SK-N-SH treated with all-trans-retinoic acid at 6 μM for 48 hours (cell line): ENCODE measurements around the gene GRIK2.

Experiments
- ATAC-seq: fragments of 200-7000 bp; cut with Tn5 transposase; 3 replicates; pipeline ENCODE4 v1.9.1; 2020; ENCODE audit warnings: mild to moderate bottlenecking, moderate library complexity
- ARNTL ChIP-seq: fragments of 450-650 bp; formaldehyde crosslinking; IDR thresholded peaks from 2 replicates; pipeline ENCODE4 v1.5.0; 2020; ENCODE audit warnings: low read depth, mild to moderate bottlenecking, moderate library complexity, borderline replicate concordance
- BACH2 ChIP-seq: fragments of 250-450 bp; sonication (Bioruptor Pico); IDR thresholded peaks from 2 replicates; pipeline ENCODE4 v1.9.0; 2021; ENCODE audit warnings: mild to moderate bottlenecking, borderline replicate concordance
- CREB5 ChIP-seq: fragments of 250-450 bp; sonication (Bioruptor Pico); IDR thresholded peaks from 2 replicates; pipeline ENCODE4 v1.5.1; 2020; ENCODE audit warnings: low read depth, mild to moderate bottlenecking, moderate library complexity
- CSDC2 ChIP-seq: fragments of 250-450 bp; sonication (Bioruptor Pico); IDR thresholded peaks from 2 replicates; pipeline ENCODE4 v1.5.0; 2020; ENCODE audit warnings: mild to moderate bottlenecking, moderate library complexity
- CSRNP3 ChIP-seq: fragments of 250-450 bp; sonication (Bioruptor Pico); IDR thresholded peaks from 2 replicates; pipeline ENCODE4 v1.5.1; 2021; ENCODE audit warnings: mild to moderate bottlenecking, moderate library complexity
- ESRRG ChIP-seq: fragments of 250-450 bp; sonication (Bioruptor Pico); IDR thresholded peaks from 2 replicates; pipeline ENCODE4 v1.6.1; 2021; ENCODE audit warnings: mild to moderate bottlenecking
- GLIS3 ChIP-seq: fragments of 250-450 bp; sonication (Bioruptor Pico); IDR thresholded peaks from 2 replicates; pipeline ENCODE4 v1.5.0; 2020; ENCODE audit warnings: mild to moderate bottlenecking, moderate library complexity
- ISL1 ChIP-seq: fragments of 250-450 bp; sonication (Bioruptor Pico); IDR thresholded peaks from 2 replicates; pipeline ENCODE4 v2.1.2; 2022; ENCODE audit warnings: mild to moderate bottlenecking, moderate library complexity
- OSR1 ChIP-seq: fragments of 250-450 bp; sonication (Bioruptor Pico); IDR thresholded peaks from 2 replicates; pipeline ENCODE4 v1.8.0; 2022; ENCODE audit warnings: moderate library complexity, mild to moderate bottlenecking, inconsistent platforms
- PATZ1 ChIP-seq: fragments of 250-450 bp; sonication (Bioruptor Pico); IDR thresholded peaks from 2 replicates; pipeline ENCODE4 v1.8.0; 2020; ENCODE audit warnings: mild to moderate bottlenecking, moderate library complexity, borderline replicate concordance
- PPARA ChIP-seq: fragments of 250-450 bp; sonication (Bioruptor Pico); IDR thresholded peaks from 2 replicates; pipeline ENCODE4 v1.5.0; 2020; ENCODE audit warnings: mild to moderate bottlenecking, borderline replicate concordance
- RARB ChIP-seq: fragments of 250-450 bp; sonication (Bioruptor Pico); IDR thresholded peaks from 2 replicates; pipeline ENCODE4 v1.8.0; 2021; ENCODE audit warnings: mild to moderate bottlenecking, moderate library complexity
- SNAI2 ChIP-seq: fragments of 250-450 bp; sonication (Bioruptor Pico); IDR thresholded peaks from 2 replicates; pipeline ENCODE4 v1.5.0; 2020; ENCODE audit warnings: mild to moderate bottlenecking, moderate library complexity
- TCF4 ChIP-seq: fragments of 250-450 bp; sonication (Bioruptor Pico); IDR thresholded peaks from 2 replicates; pipeline ENCODE4 v1.8.0; 2021; ENCODE audit warnings: mild to moderate bottlenecking, moderate library complexity, borderline replicate concordance
- TOX ChIP-seq: fragments of 250-450 bp; sonication (Bioruptor Pico); IDR thresholded peaks from 2 replicates; pipeline ENCODE4 v1.8.0; 2021; ENCODE audit warnings: mild to moderate bottlenecking, moderate library complexity, borderline replicate concordance
- TSHZ2 ChIP-seq: fragments of 250-450 bp; sonication (Bioruptor Pico); IDR thresholded peaks from 2 replicates; pipeline ENCODE4 v1.5.0; 2020; ENCODE audit warnings: mild to moderate bottlenecking, moderate library complexity
- ZC3H10 ChIP-seq: fragments of 250-450 bp; sonication (Bioruptor Pico); IDR thresholded peaks from 2 replicates; pipeline ENCODE4 v1.5.1; 2021; ENCODE audit warnings: mild to moderate bottlenecking, moderate library complexity
- ZFP3 ChIP-seq: fragments of 250-450 bp; sonication (Bioruptor Pico); IDR thresholded peaks from 2 replicates; pipeline ENCODE4 v1.5.0; 2020; ENCODE audit warnings: mild to moderate bottlenecking, moderate library complexity
- ZFP30 ChIP-seq: fragments of 450-650 bp; formaldehyde crosslinking; IDR thresholded peaks from 2 replicates; pipeline ENCODE4 v1.5.0; 2022; ENCODE audit warnings: mild to moderate bottlenecking, moderate library complexity
- ZNF70 ChIP-seq: fragments of 450-650 bp; formaldehyde crosslinking; IDR thresholded peaks from 2 replicates; pipeline ENCODE4 v1.5.0; 2020; ENCODE audit warnings: mild to moderate bottlenecking, moderate library complexity
- ZNF8 ChIP-seq: fragments of 450-650 bp; formaldehyde crosslinking; IDR thresholded peaks from 2 replicates; pipeline ENCODE4 v1.5.0; 2020; ENCODE audit warnings: mild to moderate bottlenecking, moderate library complexity
- TF ChIP-seq, protein P1 (sequence below): fragments of 250-450 bp; sonication (Bioruptor Pico); IDR thresholded peaks from 2 replicates; pipeline ENCODE4 v1.8.0; 2021; ENCODE audit warnings: low read depth, mild to moderate bottlenecking, moderate library complexity, borderline replicate concordance

Gene GRIK2

GRCh38 chr6:101486124-101486523, 92.6 kb downstream of the GRIK2 start (continued):
- TF ChIP-seq, protein P1, sequence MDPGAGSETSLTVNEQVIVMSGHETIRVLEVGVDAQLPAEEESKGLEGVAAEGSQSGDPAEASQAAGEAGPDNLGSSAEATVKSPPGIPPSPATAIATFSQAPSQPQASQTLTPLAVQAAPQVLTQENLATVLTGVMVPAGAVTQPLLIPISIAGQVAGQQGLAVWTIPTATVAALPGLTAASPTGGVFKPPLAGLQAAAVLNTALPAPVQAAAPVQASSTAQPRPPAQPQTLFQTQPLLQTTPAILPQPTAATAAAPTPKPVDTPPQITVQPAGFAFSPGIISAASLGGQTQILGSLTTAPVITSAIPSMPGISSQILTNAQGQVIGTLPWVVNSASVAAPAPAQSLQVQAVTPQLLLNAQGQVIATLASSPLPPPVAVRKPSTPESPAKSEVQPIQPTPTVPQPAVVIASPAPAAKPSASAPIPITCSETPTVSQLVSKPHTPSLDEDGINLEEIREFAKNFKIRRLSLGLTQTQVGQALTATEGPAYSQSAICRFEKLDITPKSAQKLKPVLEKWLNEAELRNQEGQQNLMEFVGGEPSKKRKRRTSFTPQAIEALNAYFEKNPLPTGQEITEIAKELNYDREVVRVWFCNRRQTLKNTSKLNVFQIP (CRISPR knock-in tag): no peak
- TF ChIP-seq ZFP30 (CRISPR knock-in tag) (no peak), CREB5 (CRISPR knock-in tag) (no peak)
- TF ChIP-seq, all 23 proteins: peak for 0

- ATAC-seq: no peak
Measured at GRCh38 chr6:101486726-101487125, 93.2 kb downstream of the GRIK2 start.

DNA sequence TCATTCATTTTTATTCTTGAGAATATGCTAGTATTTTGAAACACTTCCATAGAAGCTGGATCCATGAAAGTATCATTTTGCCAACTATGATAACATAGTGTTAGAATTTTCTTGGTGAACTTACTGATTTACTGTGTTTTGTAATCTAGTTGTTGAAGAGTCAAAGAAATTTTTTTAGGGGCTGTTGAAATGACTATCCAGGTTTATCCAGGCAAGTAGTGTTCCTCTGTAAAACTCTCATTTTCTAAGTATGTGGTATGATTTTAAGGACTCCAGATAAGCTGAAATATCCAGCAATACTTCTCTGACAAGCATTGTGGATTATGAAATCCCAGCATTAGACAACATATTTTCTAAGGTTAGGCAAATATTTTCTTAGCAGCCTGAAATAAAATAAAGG, 95.9 kb downstream of the GRIK2 start:
- no peak for TF ChIP-seq ARNTL (CRISPR knock-in tag)
- TF ChIP-seq BACH2: no peak
- no peak for TF ChIP-seq OSR1 (CRISPR knock-in tag)
- TF ChIP-seq RARB (CRISPR knock-in tag): no peak
- TF ChIP-seq PPARA (CRISPR knock-in tag): no peak
- no peak for TF ChIP-seq TSHZ2
- no peak for TF ChIP-seq TCF4 (CRISPR knock-in tag)
- no peak for TF ChIP-seq ZNF70
- TF ChIP-seq TOX: no peak
- TF ChIP-seq ISL1 (CRISPR knock-in tag): no peak
- no peak for TF ChIP-seq ZC3H10 (CRISPR knock-in tag)
- TF ChIP-seq ZNF8 (CRISPR knock-in tag): no peak
- TF ChIP-seq ESRRG (CRISPR knock-in tag): no peak
- no peak for TF ChIP-seq CSRNP3 (CRISPR knock-in tag)
- no peak for TF ChIP-seq CSDC2 (CRISPR knock-in tag)
- no peak for TF ChIP-seq CREB5 (CRISPR knock-in tag)
- TF ChIP-seq ZFP30 (CRISPR knock-in tag): no peak
- TF ChIP-seq GLIS3 (CRISPR knock-in tag): no peak
- no peak for TF ChIP-seq SNAI2 (CRISPR knock-in tag)
- no peak for TF ChIP-seq ZFP3 (CRISPR knock-in tag)
- ATAC-seq: no peak

More at GRCh38 chr6:101486726-101487125, 93.2 kb downstream of the GRIK2 start:
- TF ChIP-seq PATZ1 (CRISPR knock-in tag): no peak
- no peak for TF ChIP-seq ZFP3 (CRISPR knock-in tag)
- TF ChIP-seq TOX: no peak
- no peak for TF ChIP-seq ZFP30 (CRISPR knock-in tag)
- TF ChIP-seq ZNF70: no peak
- no peak for TF ChIP-seq OSR1 (CRISPR knock-in tag)
- no peak for TF ChIP-seq RARB (CRISPR knock-in tag)
